GM12874 (cell line): ENCODE results near the gene ECT2L.

Experiments
- TF ChIP-seq, protein P1 (sequence below): IDR thresholded peaks from 2 replicates; pipeline ENCODE4 v1.5.1; 2011; ENCODE audit warnings: low read depth, mild to moderate bottlenecking, control low read depth, low read length, moderate library complexity; ENCODE audit not compliant: insufficient read depth

ECT2L gene, protein sequence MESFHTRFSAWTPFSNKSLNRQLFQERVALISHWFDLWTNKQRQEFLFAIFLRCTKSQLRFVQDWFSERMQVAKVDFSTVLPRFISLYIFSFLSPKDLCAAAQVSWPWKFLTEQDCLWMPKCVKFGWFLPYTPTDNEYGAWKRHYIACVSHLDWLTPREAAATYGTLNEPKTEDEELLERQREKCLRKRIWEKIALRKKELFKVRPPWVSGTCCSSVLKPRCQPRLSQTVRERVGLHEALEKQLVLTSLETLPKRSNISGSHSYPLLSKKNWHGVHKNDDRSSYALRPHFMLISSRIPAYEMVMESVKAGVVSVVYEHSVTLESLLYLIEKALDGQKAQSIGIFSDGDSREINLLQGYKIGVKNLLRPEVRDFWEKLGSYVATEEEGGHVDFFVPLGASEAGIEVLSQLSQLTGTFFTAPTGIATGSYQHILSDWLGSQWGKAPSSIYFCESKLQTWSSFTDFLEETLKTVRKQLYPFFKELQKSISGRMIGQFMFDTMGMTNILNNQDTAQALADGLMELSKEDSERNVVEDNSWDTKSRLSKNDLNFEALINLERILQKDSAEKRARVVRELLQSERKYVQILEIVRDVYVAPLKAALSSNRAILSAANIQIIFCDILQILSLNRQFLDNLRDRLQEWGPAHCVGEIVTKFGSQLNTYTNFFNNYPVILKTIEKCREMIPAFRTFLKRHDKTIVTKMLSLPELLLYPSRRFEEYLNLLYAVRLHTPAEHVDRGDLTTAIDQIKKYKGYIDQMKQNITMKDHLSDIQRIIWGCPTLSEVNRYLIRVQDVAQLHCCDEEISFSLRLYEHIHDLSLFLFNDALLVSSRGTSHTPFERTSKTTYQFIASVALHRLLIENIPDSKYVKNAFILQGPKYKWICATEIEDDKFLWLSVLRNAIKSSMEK

DNA sequence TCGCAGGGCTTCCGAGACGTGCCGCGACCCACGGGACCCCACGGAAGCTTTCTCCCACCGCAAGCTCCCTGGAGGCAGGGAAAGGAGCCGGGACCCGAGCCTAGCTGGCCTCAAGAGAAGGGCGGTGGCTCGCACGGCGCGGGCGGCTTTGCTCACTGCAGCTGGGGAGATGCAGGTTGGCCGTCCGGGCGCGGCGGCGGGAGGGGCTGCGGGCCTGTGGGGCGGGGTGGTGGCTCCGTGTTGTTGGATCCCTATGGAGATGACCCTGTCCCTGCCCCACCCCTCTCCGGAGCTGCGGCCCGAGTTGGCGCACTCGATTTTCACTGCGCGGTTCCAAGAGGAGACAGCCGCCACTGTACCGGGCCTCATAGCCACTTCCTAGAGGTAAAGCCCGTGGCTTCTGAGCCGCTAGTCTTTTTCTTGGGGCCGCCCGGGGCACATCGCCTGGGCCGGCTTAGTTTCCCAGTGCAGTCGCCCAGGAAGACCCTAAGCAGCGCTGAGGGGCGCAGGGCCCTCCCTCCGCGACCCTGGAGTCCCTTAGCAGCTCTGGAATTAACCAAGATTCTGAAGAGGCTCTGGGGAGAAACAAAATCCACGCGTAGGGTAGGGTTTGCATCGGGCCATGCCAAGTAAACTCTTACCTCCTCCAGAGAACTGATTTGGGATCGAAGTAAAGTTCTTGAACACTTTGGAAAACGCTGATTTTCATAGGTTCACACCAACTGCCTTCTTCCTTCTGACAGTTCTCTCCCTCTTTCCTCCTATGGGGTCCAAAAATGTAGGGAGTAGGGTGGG, at the start of gene ECT2L:
TSS of gene ECT2L (plus strand) at position 279 of the 795 bp plus-strand sequence. CDS start 17,188 bp downstream, outside the sequence.
- TF ChIP-seq, protein P1, sequence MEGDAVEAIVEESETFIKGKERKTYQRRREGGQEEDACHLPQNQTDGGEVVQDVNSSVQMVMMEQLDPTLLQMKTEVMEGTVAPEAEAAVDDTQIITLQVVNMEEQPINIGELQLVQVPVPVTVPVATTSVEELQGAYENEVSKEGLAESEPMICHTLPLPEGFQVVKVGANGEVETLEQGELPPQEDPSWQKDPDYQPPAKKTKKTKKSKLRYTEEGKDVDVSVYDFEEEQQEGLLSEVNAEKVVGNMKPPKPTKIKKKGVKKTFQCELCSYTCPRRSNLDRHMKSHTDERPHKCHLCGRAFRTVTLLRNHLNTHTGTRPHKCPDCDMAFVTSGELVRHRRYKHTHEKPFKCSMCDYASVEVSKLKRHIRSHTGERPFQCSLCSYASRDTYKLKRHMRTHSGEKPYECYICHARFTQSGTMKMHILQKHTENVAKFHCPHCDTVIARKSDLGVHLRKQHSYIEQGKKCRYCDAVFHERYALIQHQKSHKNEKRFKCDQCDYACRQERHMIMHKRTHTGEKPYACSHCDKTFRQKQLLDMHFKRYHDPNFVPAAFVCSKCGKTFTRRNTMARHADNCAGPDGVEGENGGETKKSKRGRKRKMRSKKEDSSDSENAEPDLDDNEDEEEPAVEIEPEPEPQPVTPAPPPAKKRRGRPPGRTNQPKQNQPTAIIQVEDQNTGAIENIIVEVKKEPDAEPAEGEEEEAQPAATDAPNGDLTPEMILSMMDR: no peak

- TF ChIP-seq, protein P1: no peak
Observed at GRCh38 chr6:138752017-138752416, 43.9 kb upstream of the ECT2L start.

- TF ChIP-seq, protein P1: no peak
Observed at GRCh38 chr6:138757136-138757535, 38.8 kb upstream of the ECT2L start.

- TF ChIP-seq, protein P1: no peak
Observed at GRCh38 chr6:138765896-138766655, 29.8 kb upstream of the ECT2L start.

DNA sequence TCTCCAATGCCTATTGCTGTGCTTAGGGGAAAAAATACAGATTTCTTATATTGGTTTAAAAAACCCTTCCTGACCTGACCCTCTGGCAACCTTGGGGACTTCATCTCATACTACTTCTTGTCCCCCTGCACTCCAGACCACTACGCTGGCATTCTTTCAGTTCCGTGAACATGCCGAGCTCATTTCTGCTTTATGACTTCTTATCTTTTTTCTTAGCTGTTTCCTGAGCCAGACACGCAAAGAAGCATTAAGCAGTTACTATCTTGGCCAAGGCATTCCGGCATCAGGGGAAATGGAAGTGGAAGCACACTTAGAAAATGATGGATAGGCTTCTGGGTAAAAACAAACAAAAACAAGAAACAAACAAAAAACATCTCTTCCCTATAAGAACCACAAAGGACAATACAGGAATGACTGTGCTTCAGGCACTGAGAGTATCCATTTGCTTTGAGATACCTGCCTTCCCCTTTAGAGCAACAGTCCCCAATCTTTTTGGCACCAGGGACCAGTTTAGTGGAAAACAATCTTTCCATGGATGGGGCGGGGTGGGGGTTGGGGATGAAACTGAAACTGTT, 26.7 kb upstream of the ECT2L start:
- TF ChIP-seq, protein P1: no peak

DNA sequence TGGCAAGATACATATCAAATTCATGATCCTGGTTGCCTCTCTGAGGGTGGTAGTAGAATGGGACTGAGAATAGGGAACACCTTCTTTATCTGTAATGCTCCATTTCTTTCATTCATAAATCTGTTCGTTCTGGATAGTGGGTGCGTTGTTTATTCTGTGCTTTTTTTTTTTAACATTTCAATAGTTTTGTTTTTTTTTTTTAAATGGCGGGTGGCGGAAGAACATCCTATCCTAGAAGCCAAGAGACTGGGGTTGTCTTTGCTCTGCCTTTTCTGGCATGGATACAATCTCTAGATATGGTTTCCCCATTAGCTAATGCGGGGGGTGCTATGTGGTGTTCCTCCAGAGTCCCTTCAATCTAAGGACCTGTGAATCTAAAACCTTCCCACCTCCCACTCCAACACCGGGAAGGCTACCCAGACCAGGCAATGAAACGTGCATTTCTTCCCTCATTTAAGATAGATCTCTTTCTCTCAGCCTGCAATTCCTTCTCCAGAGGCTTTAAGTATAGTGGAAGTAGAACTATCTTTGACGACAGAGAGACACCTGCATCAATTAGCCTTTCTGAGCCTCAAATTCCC, 23.2 kb upstream of the ECT2L start:
- TF ChIP-seq, protein P1: no peak
